DMS53 treated with DMSO at 0.1 percent for 48 hours (cell line): ENCODE results near the gene PREX1.

Source experiments
- DNase-seq: peaks from one replicate; lab custom pipeline; 2025; ENCODE audit not compliant: unreplicated experiment; lab: John Stamatoyannopoulos, UW

Gene PREX1

GRCh38 chr20:48812600-48813445 lies 15.0 kb downstream of the PREX1 start:
- no peak for DNase-seq

- peak; percentile 44 for DNase-seq
Measured at GRCh38 chr20:48812114-48812513, 15.7 kb downstream of the PREX1 start.

- DNase-seq, result no peak
Measured at GRCh38 chr20:48809673-48810072, 18.1 kb downstream of the PREX1 start.

- no peak for DNase-seq
Measured at GRCh38 chr20:48808382-48809034, 19.3 kb downstream of the PREX1 start.

GRCh38 chr20:48807586-48808381 lies 20.0 kb downstream of the PREX1 start:
- no peak for DNase-seq

GRCh38 chr20:48807051-48807450 lies 20.7 kb downstream of the PREX1 start:
- no peak for DNase-seq

- DNase-seq, result no peak
Measured at GRCh38 chr20:48805716-48806115, 22.1 kb downstream of the PREX1 start.

GRCh38 chr20:48805286-48805685 lies 22.5 kb downstream of the PREX1 start:
- DNase-seq, result no peak

- DNase-seq, result no peak
Measured at GRCh38 chr20:48804300-48804980, 23.4 kb downstream of the PREX1 start.

GRCh38 chr20:48803176-48804053 lies 24.4 kb downstream of the PREX1 start:
- DNase-seq, result no peak

GRCh38 chr20:48802647-48803046 lies 25.2 kb downstream of the PREX1 start:
- no peak for DNase-seq

GRCh38 chr20:48802216-48802615 lies 25.6 kb downstream of the PREX1 start:
- DNase-seq, result no peak

- DNase-seq, result no peak
Measured at GRCh38 chr20:48801197-48801596, 26.6 kb downstream of the PREX1 start.

- DNase-seq, result no peak
Measured at GRCh38 chr20:48800177-48800576, 27.6 kb downstream of the PREX1 start.

- no peak for DNase-seq
Measured at GRCh38 chr20:48799328-48800105, 28.3 kb downstream of the PREX1 start.

GRCh38 chr20:48797850-48798747 lies 29.7 kb downstream of the PREX1 start:
- DNase-seq, result no peak

GRCh38 chr20:48797275-48797825 lies 30.4 kb downstream of the PREX1 start:
- DNase-seq, result no peak

- DNase-seq, result no peak
Measured at GRCh38 chr20:48795732-48796131, 32.1 kb downstream of the PREX1 start.
